AG09309 (cell line): Measurements from ENCODE around the gene NTRK2.

Source experiments
- DNase-seq: peaks from one replicate; pipeline ENCODE4 v3.0.0-alpha.2; 2010; ENCODE audit warnings: low read depth
- H3K4me3 ChIP-seq: 2 replicates; pipeline ENCODE4 v1.5.1; 2011; ENCODE audit warnings: mild to moderate bottlenecking, low read depth, low read length, moderate library complexity; ENCODE audit not compliant: control insufficient read depth
- CTCF ChIP-seq: IDR thresholded peaks from 2 replicates; pipeline ENCODE4 v1.5.1; 2011; ENCODE audit warnings: mild to moderate bottlenecking, low read depth, low read length, inconsistent platforms; ENCODE audit not compliant: insufficient read depth, control insufficient read depth; ENCODE audit errors: missing control alignments

Gene NTRK2

DNA sequence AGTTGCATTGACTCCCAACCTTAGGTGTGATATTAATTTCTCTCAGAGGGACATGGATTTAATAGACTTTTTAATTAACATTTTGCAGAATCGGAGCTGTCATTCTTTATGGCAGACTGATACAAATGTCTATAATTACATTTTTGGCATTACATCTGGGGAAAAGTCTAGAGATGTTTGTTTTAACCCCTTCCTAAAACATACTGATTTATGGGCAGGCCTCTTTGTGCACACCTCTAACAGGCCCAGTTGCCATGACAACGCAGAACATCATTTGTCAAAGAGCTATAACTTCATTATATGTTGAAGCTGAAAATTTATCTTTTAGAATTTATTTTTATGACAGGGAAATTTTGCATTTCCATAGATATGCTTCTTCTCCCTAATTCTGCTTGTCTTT, 158.5 kb downstream of the NTRK2 start:
- no peak for TF ChIP-seq CTCF
- no peak for DNase-seq
- H3K4me3 ChIP-seq, result no peak overlapping the region

DNA sequence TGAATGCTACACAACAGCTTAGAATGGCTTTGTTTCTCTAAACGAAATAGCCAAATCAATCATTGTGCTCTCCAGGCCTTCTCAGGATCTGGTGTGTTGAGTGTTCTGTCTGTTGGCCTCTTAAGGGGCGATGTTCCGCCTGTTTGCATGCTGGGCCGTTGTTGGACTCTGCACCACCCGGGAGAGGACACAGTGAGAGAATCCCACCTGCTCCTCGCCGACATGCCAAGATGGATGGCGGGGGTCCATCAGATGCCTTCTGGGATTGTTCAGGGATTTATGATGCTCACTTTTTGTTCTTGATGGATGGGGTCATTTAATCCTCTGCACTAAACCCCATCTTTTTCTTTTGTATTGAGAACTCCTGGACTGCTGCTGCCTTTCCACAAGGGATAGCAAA, 159.9 kb downstream of the NTRK2 start:
- no peak for DNase-seq
- no peak for TF ChIP-seq CTCF

GRCh38 chr9:84829997-84830696, 160.6 kb downstream of the NTRK2 start:
- TF ChIP-seq CTCF, result no peak

More for the DNA sequence above, 159.9 kb downstream of the NTRK2 start:
- no peak overlapping the region for H3K4me3 ChIP-seq

DNA sequence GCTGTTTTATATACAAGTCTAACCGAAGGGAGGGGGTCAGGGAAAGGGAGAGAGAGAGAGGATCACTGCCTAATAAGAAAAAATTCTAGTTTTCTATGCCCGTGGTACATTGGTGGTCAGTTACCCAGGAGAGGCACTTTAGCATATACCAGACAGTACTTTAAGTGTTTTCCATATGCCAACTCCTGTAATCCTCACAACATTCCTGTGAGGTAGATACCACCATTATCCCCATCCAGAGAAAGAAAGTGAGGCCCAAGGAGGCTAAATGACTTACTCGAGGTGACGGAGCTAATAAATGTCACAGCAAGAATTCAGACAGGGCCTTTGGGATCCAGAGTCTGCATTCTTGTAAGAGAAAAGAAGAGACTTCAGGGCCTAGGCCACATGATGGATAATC, 161.8 kb downstream of the NTRK2 start:
- no peak for TF ChIP-seq CTCF
- no peak for DNase-seq
- no peak overlapping the region for H3K4me3 ChIP-seq

More at GRCh38 chr9:84829997-84830696, 160.6 kb downstream of the NTRK2 start:
- H3K4me3 ChIP-seq, result no peak overlapping the region
- DNase-seq, result no peak

DNA sequence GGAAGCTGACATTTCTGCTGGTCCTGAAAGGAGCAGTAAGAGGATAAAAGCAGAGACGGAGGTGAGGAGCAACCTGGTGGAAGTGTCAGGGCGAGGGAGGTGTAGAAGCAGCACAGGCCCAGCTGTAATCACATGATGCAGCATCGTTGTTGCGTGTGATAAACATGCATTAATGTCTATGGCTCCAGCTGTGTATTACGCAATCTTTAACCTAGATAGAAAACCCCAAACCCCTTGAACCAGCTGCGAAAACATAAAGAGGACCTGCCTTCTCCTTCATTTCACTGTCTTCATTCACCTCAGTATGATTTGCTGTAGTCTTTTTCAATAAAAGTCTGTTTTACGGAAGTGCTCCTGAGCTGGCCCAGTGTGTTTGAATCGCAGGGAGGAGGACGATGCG, 162.9 kb downstream of the NTRK2 start:
- DNase-seq, result no peak
- H3K4me3 ChIP-seq, result no peak overlapping the region
- TF ChIP-seq CTCF, result no peak

GRCh38 chr9:84834426-84834825, 164.9 kb downstream of the NTRK2 start:
- H3K4me3 ChIP-seq, result no peak overlapping the region
- TF ChIP-seq CTCF, result no peak
- DNase-seq, result no peak
